Fibroblast of skin of right biceps (primary cell): ENCODE results near the gene CEP68.

Experiments
- DNase-seq: peaks from one replicate; pipeline ENCODE4 v3.0.0-alpha.2; 2013

The CEP68 gene

DNA sequence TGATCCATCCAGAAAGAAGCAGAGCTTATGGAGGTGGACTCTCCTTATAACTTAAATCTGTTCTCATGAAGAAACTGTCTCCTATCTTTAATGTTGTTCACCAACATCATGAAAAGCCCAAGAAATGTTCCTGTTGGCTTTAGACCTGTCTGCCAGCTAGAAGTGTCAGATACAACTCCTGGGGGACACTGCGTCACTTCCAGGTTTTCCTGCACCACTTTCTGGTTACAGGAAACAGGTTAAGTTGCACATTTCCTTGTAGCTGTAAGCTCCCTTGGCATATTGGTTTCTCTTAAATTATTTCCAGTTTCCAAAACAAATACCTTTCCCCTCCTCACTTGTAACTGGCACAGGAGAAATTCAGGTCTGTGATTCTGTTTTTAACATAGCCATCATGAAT, 2.9 kb downstream of the CEP68 start:
- no peak for DNase-seq

DNA sequence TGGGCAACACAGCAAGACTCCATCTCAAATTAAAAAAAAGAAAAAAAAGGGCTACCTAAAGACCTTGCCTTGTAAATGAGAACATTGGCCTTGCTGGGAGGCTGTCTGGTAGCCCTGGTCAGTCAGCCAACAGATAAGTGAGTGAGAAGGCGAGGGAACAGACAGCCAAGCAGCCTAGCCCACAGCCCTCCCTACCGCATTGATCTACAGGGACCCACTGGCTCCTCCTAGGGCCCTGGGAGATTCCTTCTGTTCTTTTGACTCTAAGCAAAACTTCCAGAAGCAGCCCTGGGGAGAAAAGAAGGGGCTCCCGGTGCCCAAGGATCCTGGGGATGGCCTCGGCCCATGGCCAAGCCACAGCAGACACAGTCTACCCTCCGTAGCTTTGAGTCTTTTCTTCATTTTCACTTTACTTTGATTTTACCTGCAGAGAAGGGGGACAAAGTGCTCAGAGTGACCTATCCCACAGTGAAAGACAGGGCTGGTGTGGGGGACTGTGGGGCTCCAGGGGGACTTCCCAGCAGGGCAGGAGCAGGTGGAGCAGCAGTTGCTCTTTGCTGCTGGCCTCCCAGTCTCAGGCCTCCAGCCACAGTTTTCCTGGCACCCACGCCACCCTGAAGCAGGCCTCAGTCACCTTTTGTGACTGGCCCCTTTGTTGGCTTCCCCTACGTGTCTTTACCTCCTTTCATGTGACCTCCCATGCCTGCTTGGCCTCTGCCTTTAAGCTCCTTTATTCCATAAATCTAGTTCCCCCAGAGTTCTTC, 5.1 kb downstream of the CEP68 start:
- DNase-seq, result no peak

DNA sequence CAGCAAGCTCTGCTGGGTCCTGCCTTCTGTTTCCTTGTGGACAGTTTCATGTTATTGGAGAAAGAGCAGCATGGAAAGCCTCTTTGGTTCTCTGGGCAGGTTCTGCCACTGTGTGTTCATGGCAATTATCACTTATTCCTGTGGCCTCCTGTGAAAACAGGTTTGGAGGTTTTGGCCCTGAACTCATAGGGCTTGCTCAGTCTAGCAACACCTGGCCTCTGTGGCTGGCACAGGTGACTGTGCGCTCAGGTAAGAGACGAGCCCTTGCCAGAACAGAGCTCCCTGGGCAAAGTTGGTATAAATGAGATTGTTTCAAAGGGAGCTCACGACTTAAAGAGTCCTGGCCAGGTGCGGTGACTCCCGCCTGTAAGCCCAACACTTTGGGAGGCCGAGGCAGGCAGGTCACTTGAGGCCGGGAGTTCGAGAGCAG, 5.7 kb downstream of the CEP68 start:
- DNase-seq, result no peak

DNA sequence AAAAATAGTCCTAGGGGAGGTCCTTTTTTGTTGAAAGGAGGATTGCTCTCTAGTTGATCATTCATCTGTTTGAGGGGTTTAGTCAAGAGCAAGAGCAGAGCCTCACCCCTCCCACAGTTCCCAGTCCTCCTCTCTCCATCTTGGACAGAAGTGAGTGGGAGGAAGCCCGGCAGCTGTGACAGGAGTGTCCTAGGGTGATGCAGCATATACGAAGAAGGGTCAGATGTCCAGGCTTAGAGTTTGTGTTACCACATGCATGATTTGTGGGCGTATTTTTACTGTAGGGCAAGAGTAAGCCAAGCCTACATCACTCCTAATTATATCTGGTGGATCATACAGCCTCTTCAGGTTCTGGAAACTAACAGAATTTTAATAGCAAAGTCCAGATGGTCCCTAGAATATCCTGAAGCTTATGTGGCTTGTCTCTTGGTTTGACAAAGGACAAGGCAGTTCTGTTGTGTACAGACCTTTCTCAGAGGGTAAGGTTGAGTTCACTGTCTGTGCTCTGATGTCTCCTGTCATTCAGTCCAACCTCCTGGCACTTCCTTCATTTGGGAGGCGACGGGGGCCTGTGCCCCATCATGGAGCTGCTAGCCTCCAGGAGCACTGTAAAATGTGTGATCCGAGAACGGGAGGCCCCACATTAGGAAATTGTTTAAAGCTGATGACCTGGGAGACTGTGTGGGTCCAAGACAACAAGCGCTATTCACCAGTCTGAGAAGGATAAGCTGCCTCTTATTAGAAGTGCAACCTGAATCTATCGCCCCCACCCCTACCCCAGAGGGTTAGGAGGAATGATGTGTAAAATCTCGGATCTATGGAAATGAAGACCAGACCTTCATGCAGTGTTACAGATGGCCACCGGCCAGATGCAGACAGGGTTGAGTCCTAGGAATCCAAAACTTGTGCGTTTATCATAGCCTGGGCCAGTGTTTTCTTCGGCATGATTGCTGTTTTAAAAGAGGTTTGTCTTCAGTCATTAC, 6.9 kb downstream of the CEP68 start:
- DNase-seq, result peak; percentile 63

DNA sequence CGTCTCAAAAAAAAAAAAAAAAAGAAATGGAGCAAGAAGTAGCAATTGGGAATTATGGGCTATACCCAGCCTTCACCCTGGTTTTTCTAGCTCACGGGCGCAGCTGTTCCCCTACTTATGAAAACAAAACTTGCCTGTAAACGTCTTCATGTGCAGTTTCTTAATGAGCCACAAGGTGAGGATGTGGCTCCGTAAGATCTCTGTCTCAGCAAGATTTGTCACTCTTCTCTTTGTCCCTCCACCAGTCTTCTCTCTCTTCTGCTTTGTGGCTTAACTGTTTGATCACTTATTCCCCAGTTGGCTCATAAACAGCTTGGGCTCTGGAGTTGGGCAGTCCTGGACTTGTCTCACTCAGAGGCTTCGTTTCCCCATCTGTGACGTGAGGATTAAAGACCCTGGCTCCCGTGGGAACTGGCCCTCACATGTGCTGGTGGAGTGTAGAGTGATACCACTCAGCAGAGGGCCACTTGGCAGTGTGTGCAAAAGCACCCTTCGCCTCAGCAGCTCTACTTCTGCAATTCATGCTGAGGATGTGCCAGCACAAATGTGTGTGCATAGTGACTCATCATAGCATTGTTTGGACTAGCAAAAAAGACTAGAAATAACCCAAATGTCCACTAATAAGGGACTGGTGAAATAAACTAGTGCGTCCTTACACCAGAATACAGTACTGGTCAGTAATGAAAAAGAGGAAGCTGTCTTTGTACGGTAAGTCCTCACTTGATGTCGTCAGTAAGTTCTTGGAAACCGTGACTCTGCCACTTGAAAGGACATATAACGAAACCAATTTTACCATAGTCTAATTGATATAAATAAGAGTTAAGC, 8.7 kb downstream of the CEP68 start:
- peak; percentile 79 for DNase-seq

DNA sequence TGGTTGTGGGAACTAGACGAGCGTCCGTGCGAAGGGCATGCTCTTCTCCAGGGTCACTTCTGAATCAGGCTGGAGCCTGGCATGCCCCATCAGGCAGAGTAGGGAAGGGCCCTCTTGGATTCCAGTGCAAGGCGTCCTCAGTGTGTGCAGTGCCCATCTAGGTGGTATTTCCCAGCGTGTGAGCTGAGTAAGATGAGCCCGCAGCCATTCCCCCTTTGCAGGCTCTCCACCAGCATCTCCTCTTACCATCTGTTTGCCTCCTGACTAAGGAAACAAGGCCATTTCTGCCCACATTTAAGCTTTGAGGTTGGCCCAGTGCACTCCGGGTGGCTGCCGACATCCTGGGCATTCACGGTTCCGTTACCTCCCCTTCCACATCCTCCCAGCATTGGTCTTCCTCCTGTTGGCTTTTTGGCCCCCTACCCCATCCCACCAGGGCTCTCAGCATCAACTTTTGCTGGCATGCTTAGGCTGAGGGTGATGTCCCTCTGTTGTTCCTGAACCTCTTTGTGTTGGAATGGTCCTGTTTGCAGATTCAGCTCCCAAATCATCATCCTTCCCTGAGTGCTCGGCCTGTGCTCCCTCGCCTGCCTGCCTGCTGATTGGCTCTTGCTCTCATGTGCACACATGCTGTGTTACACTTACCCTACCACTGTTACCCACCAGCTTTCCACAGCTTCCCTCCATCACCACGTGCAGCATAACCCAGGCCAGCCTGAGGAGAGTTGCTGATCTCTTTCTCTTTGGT, 11.8 kb downstream of the CEP68 start:
- DNase-seq, result no peak

DNA sequence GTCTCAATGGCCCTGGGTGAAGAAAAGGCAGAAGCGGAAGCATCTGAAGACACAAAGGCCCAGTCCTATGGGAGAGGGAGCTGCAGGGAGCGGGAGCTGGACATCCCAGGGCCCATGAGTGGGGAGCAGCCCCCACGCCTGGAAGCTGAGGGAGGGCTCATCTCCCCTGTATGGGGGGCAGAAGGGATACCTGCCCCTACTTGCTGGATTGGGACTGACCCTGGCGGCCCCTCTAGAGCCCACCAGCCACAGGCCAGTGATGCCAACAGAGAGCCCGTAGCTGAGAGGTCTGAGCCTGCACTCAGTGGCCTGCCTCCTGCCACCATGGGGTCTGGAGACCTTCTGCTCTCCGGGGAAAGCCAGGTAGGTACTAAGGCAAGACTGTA, 13.2 kb downstream of the CEP68 start:
- DNase-seq, result no peak

DNA sequence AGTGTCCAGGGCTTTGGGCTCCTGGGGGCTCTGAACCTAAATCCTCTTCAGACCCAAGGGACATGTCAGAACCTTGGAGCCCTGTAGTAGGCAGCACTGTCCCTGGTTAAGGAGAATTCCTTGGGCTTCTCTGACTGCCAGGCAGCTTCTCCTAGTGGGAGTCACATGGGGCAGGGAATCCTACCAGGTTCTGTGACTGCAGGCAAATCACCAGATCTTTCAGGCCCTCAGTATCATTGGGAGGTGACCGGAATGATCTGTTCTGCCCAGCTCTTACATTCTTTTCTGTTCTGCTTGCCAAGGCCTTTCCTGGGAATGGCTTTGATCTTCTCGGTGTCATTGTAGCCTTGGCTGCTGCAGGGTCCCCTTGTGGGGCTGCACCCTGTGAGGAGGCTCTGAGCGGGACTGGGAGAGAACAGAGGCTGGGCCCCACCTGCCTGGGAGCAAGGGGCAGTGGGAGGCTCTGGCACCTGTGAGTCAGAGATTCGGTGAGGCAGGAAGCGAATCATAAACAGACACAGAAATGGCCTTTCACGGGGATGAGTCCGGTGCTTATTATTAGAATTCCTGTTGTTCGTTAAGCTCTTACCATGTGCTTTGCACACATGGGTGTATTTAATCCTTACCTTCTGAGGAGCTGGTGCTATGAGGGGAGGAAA, 14.1 kb downstream of the CEP68 start:
- DNase-seq, result peak; percentile 64

DNA sequence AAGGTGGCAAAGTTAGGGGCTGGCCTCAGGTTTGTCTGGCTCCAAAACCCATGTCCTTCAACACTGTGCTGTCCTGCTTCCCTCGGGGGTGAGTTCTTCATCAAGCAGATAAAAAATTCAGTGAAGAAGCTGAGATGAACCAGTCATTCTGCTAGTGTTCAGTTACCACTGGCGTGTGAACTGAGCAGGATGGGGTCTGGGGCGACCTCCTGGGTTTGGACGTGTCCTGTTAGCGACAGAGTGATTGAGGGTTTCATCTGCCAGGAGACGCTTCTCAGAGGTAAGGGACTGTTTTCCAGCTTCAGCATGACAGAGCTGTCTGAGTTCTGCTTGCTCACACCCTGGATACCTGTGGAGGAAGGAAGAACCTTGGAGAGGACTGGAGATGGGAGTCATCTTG, 14.6 kb downstream of the CEP68 start:
- no peak for DNase-seq

DNA sequence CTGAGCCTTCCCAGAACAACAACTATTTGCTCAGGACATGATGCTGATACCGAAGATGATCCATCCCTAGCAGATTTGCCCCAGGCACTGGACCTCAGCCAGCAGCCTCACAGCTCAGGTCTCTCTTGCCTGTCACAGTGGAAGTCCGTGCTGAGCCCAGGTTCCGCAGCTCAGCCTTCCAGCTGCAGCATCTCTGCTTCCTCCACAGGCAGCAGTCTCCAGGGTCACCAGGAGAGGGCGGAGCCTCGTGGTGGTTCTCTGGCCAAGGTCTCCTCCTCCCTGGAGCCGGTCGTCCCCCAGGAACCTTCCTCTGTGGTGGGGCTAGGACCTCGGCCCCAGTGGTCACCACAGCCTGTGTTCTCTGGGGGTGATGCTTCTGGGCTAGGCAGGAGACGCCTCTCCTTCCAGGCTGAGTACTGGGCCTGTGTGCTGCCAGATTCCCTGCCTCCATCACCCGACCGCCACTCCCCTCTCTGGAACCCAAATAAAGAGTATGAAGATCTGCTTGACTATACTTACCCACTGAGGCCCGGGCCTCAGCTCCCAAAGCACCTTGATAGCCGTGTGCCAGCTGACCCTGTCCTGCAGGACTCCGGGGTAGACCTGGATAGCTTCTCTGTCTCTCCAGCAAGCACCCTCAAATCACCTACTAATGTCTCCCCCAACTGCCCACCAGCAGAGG, 15.4 kb downstream of the CEP68 start:
- no peak for DNase-seq

DNA sequence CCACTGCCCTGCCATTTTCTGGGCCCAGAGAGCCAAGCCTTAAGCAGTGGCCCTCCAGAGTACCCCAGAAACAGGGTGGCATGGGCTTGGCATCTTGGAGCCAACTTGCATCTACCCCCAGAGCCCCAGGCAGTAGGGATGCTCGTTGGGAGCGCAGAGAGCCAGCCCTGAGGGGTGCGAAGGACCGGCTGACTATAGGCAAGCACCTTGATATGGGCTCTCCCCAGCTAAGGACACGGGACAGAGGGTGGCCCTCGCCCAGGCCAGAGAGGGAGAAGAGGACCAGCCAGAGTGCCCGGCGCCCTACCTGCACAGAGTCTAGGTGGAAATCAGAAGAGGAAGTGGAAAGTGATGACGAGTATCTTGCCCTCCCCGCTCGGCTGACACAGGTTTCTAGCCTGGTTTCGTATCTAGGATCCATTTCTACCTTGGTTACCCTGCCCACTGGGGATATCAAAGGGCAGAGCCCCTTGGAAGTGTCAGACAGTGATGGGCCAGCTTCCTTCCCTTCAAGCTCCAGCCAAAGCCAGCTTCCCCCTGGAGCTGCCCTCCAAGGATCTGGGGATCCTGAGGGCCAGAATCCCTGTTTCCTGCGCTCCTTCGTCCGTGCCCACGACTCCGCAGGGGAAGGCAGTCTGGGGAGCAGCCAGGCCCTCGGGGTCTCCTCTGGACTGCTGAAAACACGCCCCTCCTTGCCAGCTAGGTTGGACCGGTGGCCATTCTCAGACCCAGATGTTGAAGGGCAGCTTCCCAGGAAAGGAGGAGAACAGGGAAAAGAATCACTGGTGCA, 16.2 kb downstream of the CEP68 start:
- DNase-seq, result no peak

DNA sequence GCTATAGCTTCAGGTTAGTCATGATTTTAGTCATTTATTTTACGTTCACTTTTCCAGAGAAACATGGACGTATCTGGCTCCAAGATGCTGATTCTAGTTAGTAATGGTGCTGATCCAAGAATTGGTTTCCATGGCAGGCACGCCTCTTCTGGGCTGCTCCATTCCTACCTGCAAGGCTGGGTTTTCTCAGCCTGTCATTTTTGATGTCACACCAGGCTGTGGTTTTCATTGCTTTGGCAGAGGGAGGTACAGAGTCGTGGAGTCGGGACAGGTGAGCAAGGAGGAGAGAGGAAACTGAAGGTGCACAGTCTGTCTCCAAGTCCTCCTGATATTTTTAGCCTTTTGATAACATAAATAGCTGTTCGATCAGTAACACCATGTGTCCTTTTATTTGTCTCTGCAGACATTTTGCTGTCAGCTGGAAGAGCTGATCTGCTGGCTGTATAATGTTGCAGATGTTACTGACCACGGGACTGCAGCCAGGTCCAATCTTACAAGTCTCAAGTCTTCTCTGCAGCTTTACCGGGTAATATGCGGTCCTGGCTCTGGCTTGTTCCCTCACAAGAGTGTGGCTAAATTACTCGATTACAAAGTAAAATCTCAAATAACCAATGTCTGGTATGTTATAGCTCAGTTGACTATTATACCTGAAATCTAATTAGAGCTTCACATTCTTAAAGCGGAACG, 17.8 kb downstream of the CEP68 start:
- no peak for DNase-seq

DNA sequence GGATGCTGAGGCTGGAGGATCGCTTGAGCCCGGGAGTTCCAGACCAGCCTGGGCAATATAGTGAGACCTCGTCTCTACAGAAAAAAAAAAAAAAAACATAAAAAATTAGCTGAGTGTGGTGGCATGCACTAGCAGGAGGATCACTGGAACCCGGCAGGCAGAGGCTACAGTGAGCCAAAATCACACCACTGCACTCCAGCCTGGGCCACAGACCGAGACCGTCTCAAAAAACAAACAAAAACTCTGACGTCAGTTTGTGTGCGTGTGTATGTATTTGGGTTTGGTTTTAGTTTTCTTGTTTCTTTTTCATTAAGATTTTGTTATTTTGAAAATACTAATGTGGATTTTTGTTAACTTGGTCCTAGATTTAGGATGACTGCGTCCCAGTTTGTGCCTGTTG, 19.0 kb downstream of the CEP68 start:
- DNase-seq, result no peak

DNA sequence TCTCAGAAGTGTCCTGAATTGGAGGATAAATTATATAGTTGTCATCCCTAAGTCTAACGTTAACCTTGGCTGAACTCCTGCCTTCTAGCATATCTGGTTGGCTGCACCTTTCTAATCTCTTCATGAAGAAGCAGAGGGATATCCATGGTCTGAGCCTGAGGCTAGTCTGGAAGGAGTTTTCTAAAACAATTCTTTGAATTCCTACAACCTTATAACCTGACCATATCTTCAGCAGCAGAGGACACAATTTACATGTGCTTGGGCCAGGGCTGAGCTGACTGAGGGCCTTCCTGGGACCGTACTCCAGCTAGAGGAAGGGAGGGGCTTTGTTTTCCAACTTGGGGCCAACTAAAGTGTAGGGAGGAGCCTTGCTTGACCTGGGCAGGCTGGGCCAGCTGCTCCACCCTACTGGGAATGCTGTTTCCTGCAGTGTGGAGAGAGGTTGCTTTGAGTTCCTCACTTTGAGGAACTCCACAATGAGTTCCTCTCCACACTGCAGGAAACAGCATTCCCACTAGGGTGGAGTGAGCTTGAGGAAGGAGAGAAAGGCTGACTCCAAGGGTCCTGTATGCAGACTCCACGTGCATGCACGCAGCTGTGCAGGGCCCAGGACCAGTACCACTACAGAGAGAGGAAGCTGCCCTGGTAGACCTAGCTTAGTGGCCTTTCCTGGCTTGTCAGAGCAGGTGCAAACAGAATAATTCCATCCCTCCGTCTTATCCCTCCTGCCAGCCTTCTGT, 19.6 kb downstream of the CEP68 start:
- no peak for DNase-seq

DNA sequence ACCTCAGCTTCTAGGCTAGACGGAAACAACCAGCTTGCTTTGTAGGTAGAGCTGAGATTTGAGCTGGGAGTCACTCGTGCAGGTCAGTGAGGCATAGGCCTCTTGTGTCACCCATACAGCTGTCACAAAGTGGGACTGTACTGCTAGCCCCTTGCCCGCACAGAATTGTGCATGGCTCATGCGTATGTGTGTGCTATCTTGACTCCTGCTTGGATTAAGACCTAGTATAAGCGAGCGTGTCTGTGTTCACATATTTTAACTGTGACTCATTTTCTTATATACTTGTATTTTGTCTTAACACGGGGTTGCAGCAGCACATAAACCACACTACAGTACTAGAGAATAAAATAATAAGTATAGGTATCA, 20.1 kb downstream of the CEP68 start:
- peak; percentile 55 for DNase-seq

DNA sequence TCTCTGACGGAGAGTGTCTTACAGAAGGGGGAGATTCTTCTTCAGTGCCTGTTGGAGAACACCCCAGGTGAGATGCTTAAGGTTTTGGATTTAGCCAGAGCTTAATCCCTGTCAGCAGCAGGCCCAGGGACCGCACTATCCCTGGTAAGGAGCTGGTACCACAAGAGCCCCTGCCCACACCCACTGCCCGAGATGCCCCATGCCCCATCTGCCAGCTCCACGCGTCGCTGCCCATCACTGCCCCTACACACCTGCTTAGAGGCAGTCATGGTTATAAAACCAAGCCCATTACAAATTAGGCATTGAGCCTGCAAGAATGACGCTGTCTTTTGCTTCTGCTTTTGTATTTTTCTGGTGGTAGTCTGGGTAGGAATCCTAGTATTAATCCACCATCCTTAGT, 21.7 kb downstream of the CEP68 start:
- no peak for DNase-seq

DNA sequence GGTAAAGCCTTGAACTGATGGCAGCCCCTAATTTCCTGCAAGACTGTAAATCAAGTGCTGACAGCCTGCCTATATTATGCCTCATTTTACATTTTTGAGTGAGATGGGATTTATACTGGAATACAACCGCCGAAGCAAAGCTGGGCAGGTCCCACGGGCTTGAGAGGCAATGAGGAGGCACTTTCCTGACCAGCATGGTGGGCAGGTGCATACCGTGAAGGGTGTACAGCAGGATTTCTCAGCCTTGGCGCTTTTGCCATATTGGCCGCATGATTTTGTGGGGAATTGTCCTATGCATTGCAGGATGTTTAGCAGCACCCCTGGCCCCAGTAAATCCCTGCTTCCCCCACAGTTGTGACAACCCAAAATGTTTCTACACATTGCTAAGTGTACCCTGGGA, 22.8 kb downstream of the CEP68 start:
- DNase-seq, result no peak

DNA sequence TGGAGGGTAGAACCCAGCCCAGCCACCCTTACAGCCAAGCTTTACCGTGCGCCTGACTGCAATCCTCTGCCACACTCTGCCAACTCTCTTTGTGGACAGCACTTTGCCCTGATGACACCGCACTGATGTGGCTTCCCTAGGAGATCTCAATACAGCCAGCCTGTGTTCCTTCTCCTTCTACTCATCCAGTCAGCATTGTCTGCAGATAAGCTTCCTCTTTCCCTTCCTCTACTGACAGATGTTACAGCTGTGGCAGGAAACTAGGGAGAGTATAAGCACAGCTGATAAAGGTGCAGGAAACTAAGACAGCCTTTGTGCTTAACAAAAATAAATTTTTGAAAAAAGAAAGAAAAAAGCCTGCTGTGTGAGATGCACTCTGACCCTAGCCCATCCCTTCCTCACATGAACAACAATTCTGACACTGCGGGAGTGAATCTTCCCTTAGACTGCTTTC, 25.0 kb downstream of the CEP68 start:
- DNase-seq, result no peak

DNA sequence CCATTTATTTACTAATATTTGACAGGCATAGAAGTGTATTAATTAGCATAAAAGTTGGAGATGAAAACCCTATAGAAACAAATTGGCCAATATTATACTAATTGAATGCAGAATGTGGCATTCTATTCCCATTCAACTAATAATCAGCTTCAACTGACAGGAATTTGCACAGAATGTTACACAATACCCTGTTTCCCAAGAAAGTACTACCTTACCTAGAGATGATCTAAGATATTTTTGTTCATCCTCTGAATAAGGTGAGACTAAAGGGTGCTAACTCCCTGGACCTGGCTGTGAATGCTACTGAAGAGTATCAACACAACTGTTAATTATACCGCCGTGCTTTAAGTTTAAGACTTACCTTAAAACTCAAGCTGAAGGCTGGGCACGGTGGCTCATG, 28.9 kb downstream of the CEP68 start:
- DNase-seq, result no peak
